ENCODE results near the gene HTRA2.
"Not testable (repeated sequence)": the region's sequence is repeated elsewhere in the genome, so short reads cannot be mapped to it uniquely, and the experiment has no call there.

The HTRA2 gene

GRCh38 chr2:74561022-74561421 is 31.3 kb downstream of the HTRA2 start:
- DNase-seq (ENCODE audit: low read depth in 2 of 2) = not testable (repeated sequence)

GRCh38 chr2:74562126-74562775 is 32.5 kb downstream of the HTRA2 start:
- no peak for DNase-seq (ENCODE audit: low read depth in 2 of 2)

GRCh38 chr2:74564222-74564621 is 34.5 kb downstream of the HTRA2 start:
- no peak for DNase-seq (ENCODE audit: low read depth in 2 of 2)

- DNase-seq (ENCODE audit: low read depth in 2 of 2) = no peak
These were observed 36.5 kb downstream of the HTRA2 start for GRCh38 chr2:74566076-74566753.

- no peak for DNase-seq (ENCODE audit: low read depth in 2 of 2)
These were observed 37.0 kb downstream of the HTRA2 start for GRCh38 chr2:74566754-74567085.

GRCh38 chr2:74567881-74568280 is 38.1 kb downstream of the HTRA2 start:
- no peak for DNase-seq (ENCODE audit: low read depth in 2 of 2)

GRCh38 chr2:74569686-74570085 is 40.0 kb downstream of the HTRA2 start:
- DNase-seq (ENCODE audit: low read depth in 2 of 2) = no peak

- DNase-seq (ENCODE audit: low read depth in 2 of 2) = no peak
These were observed 41.3 kb downstream of the HTRA2 start for GRCh38 chr2:74571058-74571457.

GRCh38 chr2:74572178-74572925 is 42.6 kb downstream of the HTRA2 start:
- DNase-seq (ENCODE audit: low read depth in 2 of 2) = no peak

GRCh38 chr2:74573747-74574562 is 44.2 kb downstream of the HTRA2 start:
- DNase-seq (ENCODE audit: low read depth in 2 of 2) = no peak

GRCh38 chr2:74575320-74575719 is 45.6 kb downstream of the HTRA2 start:
- no peak for DNase-seq (ENCODE audit: low read depth in 2 of 2)

GRCh38 chr2:74576211-74576862 is 46.6 kb downstream of the HTRA2 start:
- DNase-seq (ENCODE audit: low read depth in 2 of 2) = no peak

GRCh38 chr2:74576863-74577229 is 47.1 kb downstream of the HTRA2 start:
- DNase-seq (ENCODE audit: low read depth in 2 of 2) = no peak

GRCh38 chr2:74577448-74577847 is 47.7 kb downstream of the HTRA2 start:
- DNase-seq (ENCODE audit: low read depth in 2 of 2) = no peak

- DNase-seq (ENCODE audit: low read depth in 2 of 2) = no peak
These were observed 48.7 kb downstream of the HTRA2 start for GRCh38 chr2:74578408-74578807.

- no peak for DNase-seq (ENCODE audit: low read depth in 2 of 2)
These were observed 51.7 kb downstream of the HTRA2 start for GRCh38 chr2:74581463-74581862.

- no peak for DNase-seq (ENCODE audit: low read depth in 2 of 2)
These were observed 52.5 kb downstream of the HTRA2 start for GRCh38 chr2:74582184-74582583.
